Measurements from ENCODE around the gene IL17RE.
"Not testable (repeated sequence)": the region's sequence is repeated elsewhere in the genome, so short reads cannot be mapped to it uniquely, and the experiment has no call there.

The IL17RE gene

GRCh38 chr3:9879830-9880549 is 22.7 kb upstream of the IL17RE start, which contains the start of gene CIDEC:
Gene CIDEC (minus strand): TSS chr3:9880253. CDS start chr3:9878486, 1,767 bp downstream.
- DNase-seq (ENCODE audit: low spot score): no peak

- no peak for DNase-seq (ENCODE audit: low spot score)
These were observed 21.2 kb upstream of the IL17RE start for GRCh38 chr3:9881441-9881840.

GRCh38 chr3:9883706-9884554 is 18.7 kb upstream of the IL17RE start:
- peak; percentile 51 for DNase-seq (ENCODE audit: low spot score)

- peak; percentile 86 for DNase-seq (ENCODE audit: low spot score)
These were observed 18.0 kb upstream of the IL17RE start for GRCh38 chr3:9884555-9885165.

- no peak for DNase-seq (ENCODE audit: low spot score)
These were observed 16.3 kb upstream of the IL17RE start for GRCh38 chr3:9886328-9886727.

- no peak for DNase-seq (ENCODE audit: low spot score)
These were observed 15.2 kb upstream of the IL17RE start for GRCh38 chr3:9887480-9887879.

- no peak for DNase-seq (ENCODE audit: low spot score)
These were observed 14.1 kb upstream of the IL17RE start for GRCh38 chr3:9888540-9888939.

- DNase-seq (ENCODE audit: low spot score): no peak
These were observed 13.2 kb upstream of the IL17RE start for GRCh38 chr3:9889405-9889804.

GRCh38 chr3:9890249-9891071 is 12.2 kb upstream of the IL17RE start, which contains the start of gene JAGN1:
Gene JAGN1 (plus strand): TSS chr3:9890610. CDS start chr3:9890723, 113 bp downstream.
- DNase-seq (ENCODE audit: low spot score): peak; percentile 96

- no peak for DNase-seq (ENCODE audit: low spot score)
These were observed 11.5 kb upstream of the IL17RE start for GRCh38 chr3:9891072-9891622.

- no peak for DNase-seq (ENCODE audit: low spot score)
These were observed 8.9 kb upstream of the IL17RE start for GRCh38 chr3:9893739-9894138.

- DNase-seq (ENCODE audit: low spot score): not testable (repeated sequence)
These were observed 6.9 kb upstream of the IL17RE start for GRCh38 chr3:9895715-9896114.

- DNase-seq (ENCODE audit: low spot score): not testable (repeated sequence)
These were observed 5.8 kb upstream of the IL17RE start for GRCh38 chr3:9896755-9897407.

- DNase-seq (ENCODE audit: low spot score): no peak
These were observed 5.0 kb upstream of the IL17RE start for GRCh38 chr3:9897408-9898372.

GRCh38 chr3:9898467-9899241 is 4.0 kb upstream of the IL17RE start:
- DNase-seq (ENCODE audit: low spot score): no peak

- DNase-seq (ENCODE audit: low spot score): no peak
These were observed 3.3 kb upstream of the IL17RE start for GRCh38 chr3:9899289-9899791.

- DNase-seq (ENCODE audit: low spot score): not testable (repeated sequence)
These were observed 1.7 kb upstream of the IL17RE start for GRCh38 chr3:9900965-9901415.

GRCh38 chr3:9901967-9902366 is 681 bp upstream of the IL17RE start:
- DNase-seq (ENCODE audit: low spot score): no peak

- DNase-seq (ENCODE audit: low spot score): peak; percentile 75
These were observed 583 bp downstream of the IL17RE start for GRCh38 chr3:9903238-9903624.

All from AG20443 (cell line).